ENCODE measurements around the gene AGAP1. TPM values are rescaled to one million over a fixed set of nuclear protein-coding genes. Genes with fewer than 3 reads are reported as not detected.

AGAP1 gene
- total RNA-seq, 2 donors from 2014 or later: 16.1 to 40.1 TPM

- Histone ChIP-seq H3K9me3 (no peaks in the 10 kb centered on the region), H3K4me3 (no peak overlapping the region), H3K4me1 (replicated peaks) (no peaks in the 10 kb centered on the region), H3K27ac (no peak overlapping the region), H3K36me3 (no peaks in the 10 kb centered on the region), H3K27me3 (replicated peaks; ENCODE audit: insufficient read depth) (no peaks in the 10 kb centered on the region)
- intact Hi-C loops (cut with DNase I): no loop called here
- WGBS: 85% methylated on average over 8 of the region's 8 CpGs
- TF ChIP-seq, protein P1, sequence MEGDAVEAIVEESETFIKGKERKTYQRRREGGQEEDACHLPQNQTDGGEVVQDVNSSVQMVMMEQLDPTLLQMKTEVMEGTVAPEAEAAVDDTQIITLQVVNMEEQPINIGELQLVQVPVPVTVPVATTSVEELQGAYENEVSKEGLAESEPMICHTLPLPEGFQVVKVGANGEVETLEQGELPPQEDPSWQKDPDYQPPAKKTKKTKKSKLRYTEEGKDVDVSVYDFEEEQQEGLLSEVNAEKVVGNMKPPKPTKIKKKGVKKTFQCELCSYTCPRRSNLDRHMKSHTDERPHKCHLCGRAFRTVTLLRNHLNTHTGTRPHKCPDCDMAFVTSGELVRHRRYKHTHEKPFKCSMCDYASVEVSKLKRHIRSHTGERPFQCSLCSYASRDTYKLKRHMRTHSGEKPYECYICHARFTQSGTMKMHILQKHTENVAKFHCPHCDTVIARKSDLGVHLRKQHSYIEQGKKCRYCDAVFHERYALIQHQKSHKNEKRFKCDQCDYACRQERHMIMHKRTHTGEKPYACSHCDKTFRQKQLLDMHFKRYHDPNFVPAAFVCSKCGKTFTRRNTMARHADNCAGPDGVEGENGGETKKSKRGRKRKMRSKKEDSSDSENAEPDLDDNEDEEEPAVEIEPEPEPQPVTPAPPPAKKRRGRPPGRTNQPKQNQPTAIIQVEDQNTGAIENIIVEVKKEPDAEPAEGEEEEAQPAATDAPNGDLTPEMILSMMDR (IDR thresholded peaks at IDR 0.05): no peak
- TF ChIP-seq POLR2AphosphoS5 (IDR thresholded peaks at IDR 0.05) (no peak), POLR2A (IDR thresholded peaks at IDR 0.05) (no peak)
- DNase-seq (ENCODE audit: low spot score): no peak
Measured at GRCh38 chr2:236083934-236084333, 590.1 kb downstream of the AGAP1 start.

DNA sequence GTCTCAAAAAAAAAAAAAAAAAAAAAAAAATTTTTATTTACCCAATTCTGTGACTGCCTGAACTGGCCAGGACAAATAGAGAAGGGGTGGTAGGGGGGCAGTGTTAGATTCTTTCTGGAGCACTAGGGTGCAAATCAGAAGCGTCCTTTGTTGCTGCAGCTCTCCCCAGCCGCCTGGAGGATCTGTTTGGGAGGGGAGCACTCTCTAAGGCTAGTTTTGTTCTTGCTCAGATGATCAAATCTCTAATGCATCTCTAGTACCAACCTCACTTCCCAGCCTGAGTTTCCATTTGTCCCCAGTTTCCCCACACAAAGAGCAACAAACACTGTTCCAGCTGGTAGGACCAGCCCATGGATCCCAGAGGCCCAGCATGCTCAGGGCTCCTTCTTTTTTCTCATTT lies 591.4 kb downstream of the AGAP1 start:
- intact Hi-C loops (cut with DNase I): no loop called here
- DNase-seq (ENCODE audit: low spot score): no peak
- no peaks in the 10 kb centered on the region for H3K9me3 ChIP-seq
- no peaks in the 10 kb centered on the region for H3K4me1 ChIP-seq (replicated peaks)
- no peaks in the 10 kb centered on the region for H3K27me3 ChIP-seq (replicated peaks; ENCODE audit: insufficient read depth)
- H3K27ac ChIP-seq: no peak overlapping the region
- no peak for TF ChIP-seq POLR2AphosphoS5 (IDR thresholded peaks at IDR 0.05)
- TF ChIP-seq, protein P1 (IDR thresholded peaks at IDR 0.05): no peak
- no peak for TF ChIP-seq POLR2A (IDR thresholded peaks at IDR 0.05)
- 95% methylated on average over 2 of the region's 2 CpGs for WGBS
- H3K4me3 ChIP-seq: no peak overlapping the region
- no peaks in the 10 kb centered on the region for H3K36me3 ChIP-seq

DNA sequence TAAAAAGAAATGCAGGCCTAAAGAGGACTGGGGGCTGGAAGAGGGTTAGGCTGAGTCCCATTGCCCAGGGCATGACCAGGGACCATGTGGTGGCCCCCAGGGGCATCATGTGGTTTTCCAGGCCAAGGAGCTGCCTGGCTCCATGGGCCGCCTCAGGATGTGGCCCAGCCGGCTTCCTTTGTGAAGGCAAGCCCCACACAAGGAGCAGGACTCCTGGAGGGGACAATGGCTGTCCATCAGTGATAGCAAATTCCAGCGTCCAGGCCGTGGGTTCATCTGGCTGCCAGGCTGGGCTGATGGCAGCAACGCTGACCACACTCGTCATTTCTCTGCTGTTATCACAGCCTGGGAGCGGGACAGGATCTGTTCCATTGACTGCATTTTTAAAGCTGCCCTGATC lies 591.8 kb downstream of the AGAP1 start:
- H3K4me1 ChIP-seq (replicated peaks): no peaks in the 10 kb centered on the region
- no peak overlapping the region for H3K4me3 ChIP-seq
- intact Hi-C loops (cut with DNase I): no loop called here
- no peaks in the 10 kb centered on the region for H3K27me3 ChIP-seq (replicated peaks; ENCODE audit: insufficient read depth)
- H3K36me3 ChIP-seq: no peaks in the 10 kb centered on the region
- no peak for DNase-seq (ENCODE audit: low spot score)
- no peaks in the 10 kb centered on the region for H3K9me3 ChIP-seq
- WGBS: 96% methylated on average over 7 of the region's 7 CpGs
- no peak for TF ChIP-seq POLR2A (IDR thresholded peaks at IDR 0.05)
- TF ChIP-seq, protein P1 (IDR thresholded peaks at IDR 0.05): no peak
- no peak for TF ChIP-seq POLR2AphosphoS5 (IDR thresholded peaks at IDR 0.05)
- H3K27ac ChIP-seq: no peak overlapping the region

GRCh38 chr2:236086403-236086970 lies 592.6 kb downstream of the AGAP1 start:
- no peaks in the 10 kb centered on the region for H3K4me1 ChIP-seq (replicated peaks)
- intact Hi-C loops (cut with DNase I): no loop called here
- no peaks in the 10 kb centered on the region for H3K27me3 ChIP-seq (replicated peaks; ENCODE audit: insufficient read depth)
- WGBS: 83% methylated on average over 6 of the region's 6 CpGs
- no peak for DNase-seq (ENCODE audit: low spot score)
- H3K27ac ChIP-seq: no peak overlapping the region
- H3K4me3 ChIP-seq: no peak overlapping the region
- TF ChIP-seq, protein P1 (IDR thresholded peaks at IDR 0.05): no peak
- TF ChIP-seq POLR2AphosphoS5 (IDR thresholded peaks at IDR 0.05) (no peak), POLR2A (IDR thresholded peaks at IDR 0.05) (no peak)
- H3K9me3 ChIP-seq: no peaks in the 10 kb centered on the region
- no peaks in the 10 kb centered on the region for H3K36me3 ChIP-seq

- 80% methylated on average over 8 of the region's 8 CpGs for WGBS
- DNase-seq (ENCODE audit: low spot score): no peak
- H3K36me3 ChIP-seq: no peaks in the 10 kb centered on the region
Measured at GRCh38 chr2:236086971-236087465, 593.2 kb downstream of the AGAP1 start.

More at GRCh38 chr2:236086971-236087465, 593.2 kb downstream of the AGAP1 start:
- TF ChIP-seq POLR2A (IDR thresholded peaks at IDR 0.05) (no peak), POLR2AphosphoS5 (IDR thresholded peaks at IDR 0.05) (no peak)
- TF ChIP-seq, protein P1 (IDR thresholded peaks at IDR 0.05): no peak
- intact Hi-C loops (cut with DNase I): no loop called here
- no peak overlapping the region for H3K27ac ChIP-seq
- no peaks in the 10 kb centered on the region for H3K27me3 ChIP-seq (replicated peaks; ENCODE audit: insufficient read depth)
- H3K9me3 ChIP-seq: no peaks in the 10 kb centered on the region
- no peak overlapping the region for H3K4me3 ChIP-seq
- no peaks in the 10 kb centered on the region for H3K4me1 ChIP-seq (replicated peaks)
